OCI-LY3 (cell line): ENCODE measurements around the gene FLOT1.

Experiments
- H2AFZ ChIP-seq: fragments of 200-600, 300-600 bp; shearing (Covaris generic); 2 replicates; pipeline ENCODE4 v1.6.0; 2014; ENCODE audit warnings: antibody characterized with exemption, low read depth, low read length
- H3K27ac ChIP-seq: fragments of 200-600, 300-600 bp; sonication (generic); 2 replicates; pipeline ENCODE4 v1.5.1; 2014; ENCODE audit warnings: mild to moderate bottlenecking, low read length, moderate library complexity, mixed read lengths
- H3K27me3 ChIP-seq: fragments of 200-600, 300-600 bp; sonication (generic); 2 replicates; pipeline ENCODE4 v1.6.1; 2014; ENCODE audit warnings: low read depth, low read length, mixed read lengths
- H3K36me3 ChIP-seq: fragments of 200-600, 300-600 bp; sonication (generic); replicated peaks from 2 replicates; pipeline ENCODE3; 2014; ENCODE audit warnings: low read depth, low read length, mixed read lengths
- H3K4me1 ChIP-seq: fragments of 300-600, 200-600 bp; sonication (generic); 2 replicates; pipeline ENCODE4 v1.6.1; 2014; ENCODE audit warnings: low read length, mixed read lengths
- H3K4me2 ChIP-seq: fragments of 200-600, 300-600 bp; sonication (generic); 2 replicates; pipeline ENCODE4 v1.6.1; 2014; ENCODE audit warnings: low read length, mixed read lengths
- H3K4me3 ChIP-seq: fragments of 300-600, 200-600 bp; sonication (generic); 2 replicates; pipeline ENCODE4 v1.5.1; 2014; ENCODE audit warnings: antibody characterized with exemption, mild to moderate bottlenecking, low read length, moderate library complexity
- H3K79me2 ChIP-seq: fragments of 300-600, 200-600 bp; shearing (Covaris generic); 2 replicates; pipeline ENCODE4 v1.6.1; 2014; ENCODE audit warnings: mild to moderate bottlenecking, low read length, mixed read lengths
- H3K9ac ChIP-seq: fragments of 300-600, 200-600 bp; shearing (Covaris generic); 2 replicates; pipeline ENCODE4 v1.6.0; 2014; ENCODE audit warnings: mild to moderate bottlenecking, low read length, moderate library complexity
- H3K9me3 ChIP-seq: fragments of 200-600, 300-600 bp; shearing (Covaris generic); 2 replicates; pipeline ENCODE4 v1.6.1; 2014; ENCODE audit warnings: low read length, mixed read lengths; ENCODE audit not compliant: insufficient read depth
- H4K20me1 ChIP-seq: fragments of 200-600, 300-600 bp; sonication (generic); 2 replicates; pipeline ENCODE4 v1.6.1; 2016; ENCODE audit warnings: low read length, mixed read lengths; ENCODE audit not compliant: insufficient read depth
- EZH2phosphoT487 ChIP-seq: fragments of 200-600 bp; shearing (Covaris generic); IDR thresholded peaks from 2 replicates; pipeline ENCODE4 v1.6.1; 2018; ENCODE audit warnings: antibody characterized with exemption, mixed run types, low read depth
- TF ChIP-seq, protein P1 (sequence below): fragments of 200-600, 300-600 bp; sonication (generic); IDR thresholded peaks from 2 replicates; pipeline ENCODE4 v1.5.1; 2014; ENCODE audit warnings: antibody characterized with exemption, low read length, low read depth

The FLOT1 gene

DNA sequence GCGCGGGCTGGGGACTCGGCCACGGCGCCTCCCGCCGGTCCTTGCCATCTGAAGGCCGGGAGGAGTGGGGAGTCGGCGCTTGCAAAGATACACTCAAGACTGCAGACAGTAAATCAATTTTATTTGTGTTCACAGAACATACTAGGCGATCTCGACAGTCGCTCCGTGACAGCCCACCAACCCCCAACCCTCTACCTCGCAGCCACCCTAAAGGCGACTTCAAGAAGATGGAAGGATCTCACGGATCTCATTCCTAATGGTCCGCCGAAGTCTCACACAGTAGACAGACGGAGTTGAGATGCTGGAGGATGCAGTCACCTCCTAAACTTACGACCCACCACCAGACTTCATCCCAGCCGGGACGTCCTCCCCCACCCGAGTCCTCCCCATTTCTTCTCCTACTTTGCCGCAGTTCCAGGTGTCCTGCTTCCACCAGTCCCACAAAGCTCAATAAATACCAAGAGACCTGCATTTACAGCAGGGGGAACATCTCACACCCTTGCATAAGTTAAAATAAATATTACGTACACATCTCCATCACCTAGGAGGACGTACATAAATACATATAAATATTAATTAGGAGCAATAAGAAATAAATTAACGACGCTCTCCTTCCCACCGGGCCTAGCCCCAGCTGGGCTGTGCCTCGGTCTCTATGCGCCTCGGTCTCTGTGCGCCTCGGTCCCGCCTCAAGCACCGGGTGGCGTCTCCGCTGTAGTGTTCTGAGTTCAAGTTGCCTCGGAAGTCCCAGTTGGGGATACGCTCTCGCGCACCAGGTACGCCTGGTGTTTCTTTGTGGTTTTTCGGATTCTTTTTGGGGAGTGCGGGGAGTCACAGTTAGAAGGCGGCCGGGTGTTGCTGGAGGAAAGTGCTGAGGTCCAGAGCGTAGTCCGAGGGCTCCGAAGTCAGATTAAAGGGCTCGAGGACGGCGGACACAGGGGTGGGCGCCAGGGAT, 889 bp upstream of the FLOT1 start:
- no peaks in the 10 kb centered on the region for H3K27me3 ChIP-seq
- H3K9ac ChIP-seq, result peak overlapping the region; percentile 61
- peaks cover 15% of the 10 kb centered on the region for H3K36me3 ChIP-seq
- H3K9me3 ChIP-seq, result no peaks in the 10 kb centered on the region
- H3K4me2 ChIP-seq, result peak overlapping the region; percentile 86
- H4K20me1 ChIP-seq, result no peaks in the 10 kb centered on the region
- TF ChIP-seq, protein P1, sequence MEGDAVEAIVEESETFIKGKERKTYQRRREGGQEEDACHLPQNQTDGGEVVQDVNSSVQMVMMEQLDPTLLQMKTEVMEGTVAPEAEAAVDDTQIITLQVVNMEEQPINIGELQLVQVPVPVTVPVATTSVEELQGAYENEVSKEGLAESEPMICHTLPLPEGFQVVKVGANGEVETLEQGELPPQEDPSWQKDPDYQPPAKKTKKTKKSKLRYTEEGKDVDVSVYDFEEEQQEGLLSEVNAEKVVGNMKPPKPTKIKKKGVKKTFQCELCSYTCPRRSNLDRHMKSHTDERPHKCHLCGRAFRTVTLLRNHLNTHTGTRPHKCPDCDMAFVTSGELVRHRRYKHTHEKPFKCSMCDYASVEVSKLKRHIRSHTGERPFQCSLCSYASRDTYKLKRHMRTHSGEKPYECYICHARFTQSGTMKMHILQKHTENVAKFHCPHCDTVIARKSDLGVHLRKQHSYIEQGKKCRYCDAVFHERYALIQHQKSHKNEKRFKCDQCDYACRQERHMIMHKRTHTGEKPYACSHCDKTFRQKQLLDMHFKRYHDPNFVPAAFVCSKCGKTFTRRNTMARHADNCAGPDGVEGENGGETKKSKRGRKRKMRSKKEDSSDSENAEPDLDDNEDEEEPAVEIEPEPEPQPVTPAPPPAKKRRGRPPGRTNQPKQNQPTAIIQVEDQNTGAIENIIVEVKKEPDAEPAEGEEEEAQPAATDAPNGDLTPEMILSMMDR, result no peak
- TF ChIP-seq EZH2phosphoT487, result no peak
- peaks cover 9% of the 10 kb centered on the region for H3K79me2 ChIP-seq
- peaks cover 12% of the 10 kb centered on the region for H3K4me1 ChIP-seq
- 0 out of 2 replicates have a peak overlapping the region, but pooled peaks have one; percentile 32 for H2AFZ ChIP-seq
- H3K4me3 ChIP-seq, result peak overlapping the region; percentile 97
- peak overlapping the region; percentile 11; the same call in 1 of the 2 replicates for H3K27ac ChIP-seq

- no peak for TF ChIP-seq EZH2phosphoT487
- TF ChIP-seq, protein P1, result no peak
- Histone ChIP-seq H3K27me3 (no peaks in the 10 kb centered on the region), H3K9ac (peak overlapping the region; percentile 94), H3K27ac (peak overlapping the region; percentile 65), H3K4me1 (peaks cover 24% of the 10 kb centered on the region), H4K20me1 (peaks cover 3% of the 10 kb centered on the region; the same call in 1 of the 2 replicates), H3K79me2 (peaks cover 9% of the 10 kb centered on the region), H3K4me2 (peak overlapping the region; percentile 86), H2AFZ (peak overlapping the region; percentile 69), H3K36me3 (peaks cover 25% of the 10 kb centered on the region), H3K9me3 (no peaks in the 10 kb centered on the region), H3K4me3 (peak overlapping the region; percentile 97)
Observed at GRCh38 chr6:30741789-30742315, 635 bp downstream of the FLOT1 start.

DNA sequence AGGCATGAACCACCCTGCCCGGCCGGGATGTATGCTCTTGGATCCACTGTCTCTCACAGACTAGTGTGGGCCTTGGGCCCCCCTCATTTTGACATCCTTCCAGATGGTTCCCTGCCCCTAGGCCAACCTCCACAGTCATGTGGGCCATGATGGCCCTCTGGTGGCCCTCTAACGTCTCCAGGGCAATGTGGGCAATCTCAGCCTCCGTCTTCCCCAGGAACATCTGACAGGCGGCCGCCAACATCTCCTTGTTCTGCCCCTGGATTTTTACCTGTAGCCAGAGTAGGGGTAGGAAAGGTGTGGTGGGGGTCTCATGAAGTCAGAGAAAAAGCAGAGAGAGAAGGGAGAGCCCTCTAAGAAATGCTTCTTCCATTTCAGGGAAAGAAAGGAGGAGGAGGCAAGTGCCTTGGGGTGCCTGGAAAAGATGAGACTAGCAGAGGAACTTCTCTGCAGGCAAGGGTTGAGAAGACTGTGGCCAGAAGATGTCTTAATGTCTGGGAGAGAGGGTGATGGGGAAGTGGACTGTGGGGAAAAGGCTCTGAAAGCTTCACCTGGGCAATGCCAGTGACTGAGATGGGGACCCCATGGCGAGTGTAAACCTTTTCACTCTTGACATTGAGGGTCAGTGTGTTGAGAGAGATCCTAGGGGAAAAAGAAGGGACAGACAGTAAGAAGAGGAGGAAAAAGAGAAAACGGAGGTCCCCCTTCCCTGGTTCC, 1.3 kb downstream of the FLOT1 start:
- Histone ChIP-seq H4K20me1 (peaks cover 3% of the 10 kb centered on the region; the same call in 1 of the 2 replicates), H3K36me3 (peaks cover 28% of the 10 kb centered on the region), H2AFZ (no peak overlapping the region), H3K4me3 (peak overlapping the region; percentile 97), H3K4me2 (peak overlapping the region; percentile 86), H3K27me3 (no peaks in the 10 kb centered on the region), H3K4me1 (peaks cover 28% of the 10 kb centered on the region), H3K79me2 (peaks cover 9% of the 10 kb centered on the region), H3K9me3 (no peaks in the 10 kb centered on the region), H3K9ac (peak overlapping the region; percentile 94), H3K27ac (no peak overlapping the region)
- TF ChIP-seq EZH2phosphoT487, result no peak
- TF ChIP-seq, protein P1, result no peak

GRCh38 chr6:30740540-30740870, 2.0 kb downstream of the FLOT1 start:
- no peaks in the 10 kb centered on the region for H3K9me3 ChIP-seq
- no peak overlapping the region for H2AFZ ChIP-seq
- H3K4me1 ChIP-seq, result peaks cover 35% of the 10 kb centered on the region
- peaks cover 9% of the 10 kb centered on the region for H3K79me2 ChIP-seq
- H3K4me2 ChIP-seq, result no peak overlapping the region
- H3K27ac ChIP-seq, result no peak overlapping the region
- peaks cover 29% of the 10 kb centered on the region for H3K36me3 ChIP-seq
- peaks cover 3% of the 10 kb centered on the region; the same call in 1 of the 2 replicates for H4K20me1 ChIP-seq
- no peak overlapping the region for H3K4me3 ChIP-seq
- H3K27me3 ChIP-seq, result no peaks in the 10 kb centered on the region
- TF ChIP-seq, protein P1, result no peak
- no peak for TF ChIP-seq EZH2phosphoT487
- no peak overlapping the region for H3K9ac ChIP-seq
